T-cell (primary cell): ENCODE results near the gene KCTD16. TPM values are rescaled to one million over a fixed set of nuclear protein-coding genes. Genes with fewer than 3 reads are reported as not detected.

Source experiments
- ATAC-seq, 4 experiments: fragments of 200-7000 bp in 3 of 4; fragments of 150-1000 bp in 1 of 4; cut with Tn5 transposase; replicated peaks in 1 of 4; 1 replicate in 3 of 4; 2 replicates in 1 of 4; pipeline ENCODE4 v1.10.0; 2021; ENCODE audit warnings: moderate library complexity in 3 of 4, mild to moderate bottlenecking in 2 of 4, moderate number of reproducible peaks in 1 of 4
- CTCF ChIA-PET, 2 donors: fragments of 300-600 bp; sonication (Branson Sonifier 250); formaldehyde crosslinking; loops; one replicate each; lab custom pipeline; 2022; ENCODE audit warnings: antibody characterized with exemption in 2 of 2; lab: Charles Lee
- POLR2A ChIA-PET, 2 donors: fragments of 300-600 bp; sonication (Branson Sonifier 250); formaldehyde crosslinking; loops; one replicate each; lab custom pipeline; 2022; ENCODE audit warnings: antibody characterized with exemption in 2 of 2; lab: Charles Lee
- DNase-seq, 35 experiments: peaks; one replicate each; pipeline versions ENCODE4 v3.0.0 to v3.0.0-alpha.2; 2013 to 2023
- H3K27ac ChIP-seq: one replicate; pipeline ENCODE4 v1.5.1; 2013; ENCODE audit warnings: low read length
- H3K27me3 ChIP-seq, 2 experiments: replicated peaks in 1 of 2; 1 replicate in 1 of 2; 2 replicates in 1 of 2; pipeline versions ENCODE4 v1.6.1 to v1.7.0; 2013; ENCODE audit warnings: low read length in 1 of 2, mixed read lengths in 1 of 2; ENCODE audit not compliant: control insufficient read depth in 2 of 2, insufficient read depth in 2 of 2; ENCODE audit errors: extremely low read depth in 1 of 2
- H3K36me3 ChIP-seq, 2 donors: 1 replicate in 1 of 2; 2 replicates in 1 of 2; pipeline versions ENCODE4 v1.6.1 to v1.7.0; 2013; ENCODE audit warnings: low read length in 1 of 2; ENCODE audit not compliant: control insufficient read depth in 2 of 2, insufficient read depth in 1 of 2; ENCODE audit errors: extremely low read depth in 1 of 2
- H3K4me1 ChIP-seq, 2 experiments: 1 replicate in 1 of 2; 2 replicates in 1 of 2; pipeline versions ENCODE4 v1.6.1 to v1.7.0; 2013; ENCODE audit warnings: low read length in 2 of 2, mixed read lengths in 1 of 2; ENCODE audit not compliant: insufficient read depth in 2 of 2, control insufficient read depth in 1 of 2; ENCODE audit errors: extremely low read depth in 1 of 2
- H3K4me3 ChIP-seq, 2 donors: 1 replicate in 1 of 2; 2 replicates in 1 of 2; pipeline versions ENCODE4 v1.5.1 to v1.7.0; 2013; ENCODE audit warnings: mild to moderate bottlenecking in 2 of 2, low read length in 1 of 2, moderate library complexity in 1 of 2; ENCODE audit not compliant: control insufficient read depth in 1 of 2; ENCODE audit errors: extremely low read depth in 1 of 2
- H3K9me3 ChIP-seq: 2 replicates; pipeline ENCODE4 v1.7.0; 2013
- H3K27ac Mint-ChIP-seq, 2 donors: one replicate each; pipeline ENCODE4 v1.8.0; 2020 to 2021; ENCODE audit warnings: mild to moderate bottlenecking in 2 of 2, mixed read lengths in 2 of 2
- H3K27me3 Mint-ChIP-seq, 2 donors: one replicate each; pipeline ENCODE4 v1.8.0; 2021 to 2022; ENCODE audit warnings: mixed read lengths in 2 of 2
- H3K36me3 Mint-ChIP-seq: one replicate; pipeline ENCODE4 v1.8.0; 2021; ENCODE audit warnings: mixed read lengths
- H3K4me1 Mint-ChIP-seq, 3 donors: one replicate each; pipeline ENCODE4 v1.8.0; 2020 to 2022; ENCODE audit warnings: mixed read lengths in 3 of 3, mild to moderate bottlenecking in 1 of 3
- H3K4me3 Mint-ChIP-seq, 3 donors: one replicate each; pipeline ENCODE4 v1.8.0; 2020 to 2022; ENCODE audit warnings: mild to moderate bottlenecking in 3 of 3, mixed read lengths in 3 of 3, moderate library complexity in 3 of 3
- H3K9me3 Mint-ChIP-seq, 3 donors: one replicate each; pipeline ENCODE4 v1.8.0; 2020 to 2022; ENCODE audit warnings: mixed read lengths in 3 of 3
- WGBS: methylation state at CpG from one replicate; pipeline ENCODE4 v1.1.5; 2013; ENCODE audit warnings: missing lambda C conversion rate; ENCODE audit not compliant: insufficient coverage; 5-methylcytosine and 5-hydroxymethylcytosine counted together
- total RNA-seq, 35 experiments: library from RNA in 6 of 35; stranded (reverse) in 6 of 35; fragments of 120-200 nt in 1 of 35; gene quantifications; one replicate each; pipeline versions ENCODE4 v1.2.1 to v1.2.4 and lab custom pipeline; 2013 to 2026

KCTD16 gene
- total RNA-seq, 5 donors from 2014 or later (not counting 1 experiment from before 2014, with no cell fraction given) = 0.03 to 0.20 (median 0.10) TPM; not detected in 1

DNA sequence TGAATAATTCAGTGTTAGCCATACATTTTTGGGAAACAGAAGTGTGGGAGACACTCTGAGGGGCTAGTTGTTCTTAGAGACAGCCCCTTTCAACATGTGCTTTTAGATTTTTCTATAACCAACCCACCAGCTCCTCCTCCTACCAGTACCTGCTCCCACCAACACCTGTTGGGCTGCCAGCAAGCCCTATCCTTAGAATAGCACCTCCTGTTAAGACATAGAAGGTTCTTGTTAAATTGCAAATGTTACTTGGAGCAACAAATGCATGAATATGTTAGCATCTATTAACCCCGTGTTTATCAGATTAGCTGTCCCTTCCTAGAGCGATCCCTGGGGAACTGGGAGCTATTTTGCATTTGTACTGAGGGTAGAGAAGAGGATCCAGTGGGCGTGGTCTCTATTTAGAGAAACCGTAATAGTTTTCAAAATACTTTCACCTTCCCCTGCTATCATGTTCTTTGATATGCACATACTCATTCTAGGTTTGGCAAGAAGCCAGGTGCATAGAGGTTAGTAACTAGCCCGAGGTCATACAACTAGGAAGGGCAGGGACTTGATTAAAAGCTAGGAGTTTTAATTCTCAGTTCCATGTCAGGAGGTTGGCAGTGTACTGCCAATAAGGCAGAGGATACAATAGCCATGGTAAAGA, 334.4 kb downstream of the KCTD16 start:
- no peak overlapping the region for H3K27ac ChIP-seq
- WGBS = 30% methylated on average over 1 of the region's 5 CpGs
- H3K27ac Mint-ChIP-seq = no peak overlapping the region
- ChIA-PET CTCF (no interaction called here), POLR2A (no interaction called here)
- H3K9me3 Mint-ChIP-seq = peaks cover 2 to 9% (median 5%) of the 10 kb centered on the region in 3 donors
- H3K9me3 ChIP-seq = no peaks in the 10 kb centered on the region
- H3K4me1 ChIP-seq = no peaks in the 10 kb centered on the region
- H3K4me3 ChIP-seq = no peak overlapping the region
- H3K27me3 Mint-ChIP-seq = no peaks in the 10 kb centered on the region
- H3K4me1 Mint-ChIP-seq = no peaks in the 10 kb centered on the region
- no peaks in the 10 kb centered on the region for H3K36me3 ChIP-seq
- H3K27me3 ChIP-seq = no peaks in the 10 kb centered on the region
- H3K36me3 Mint-ChIP-seq = no peaks in the 10 kb centered on the region
- H3K4me3 Mint-ChIP-seq = no peak overlapping the region
- DNase-seq = no peak
- ATAC-seq = no peak

GRCh38 chr5:144510845-144511579, 340.3 kb downstream of the KCTD16 start:
- WGBS = 92% methylated on average over 9 of the region's 10 CpGs
- Mint-ChIP-seq H3K9me3 (peaks cover 10 to 24% (median 17%) of the 10 kb centered on the region in 3 donors), H3K4me1 (no peaks in the 10 kb centered on the region), H3K27ac (no peak overlapping the region), H3K27me3 (no peaks in the 10 kb centered on the region), H3K4me3 (no peak overlapping the region), H3K36me3 (no peaks in the 10 kb centered on the region)
- POLR2A ChIA-PET = interaction anchor here in 1 of 2 donors (0.5 kb wide), 1 partner anchor 254 kb away, joined by 5 read pairs; no protein-coding TSS in a partner anchor
- Histone ChIP-seq H3K4me1 (no peaks in the 10 kb centered on the region), H3K27ac (no peak overlapping the region), H3K27me3 (no peaks in the 10 kb centered on the region), H3K4me3 (no peak overlapping the region), H3K9me3 (no peaks in the 10 kb centered on the region), H3K36me3 (no peaks in the 10 kb centered on the region)
- CTCF ChIA-PET = no interaction called here
- ATAC-seq = no peak
- DNase-seq = no peak

DNA sequence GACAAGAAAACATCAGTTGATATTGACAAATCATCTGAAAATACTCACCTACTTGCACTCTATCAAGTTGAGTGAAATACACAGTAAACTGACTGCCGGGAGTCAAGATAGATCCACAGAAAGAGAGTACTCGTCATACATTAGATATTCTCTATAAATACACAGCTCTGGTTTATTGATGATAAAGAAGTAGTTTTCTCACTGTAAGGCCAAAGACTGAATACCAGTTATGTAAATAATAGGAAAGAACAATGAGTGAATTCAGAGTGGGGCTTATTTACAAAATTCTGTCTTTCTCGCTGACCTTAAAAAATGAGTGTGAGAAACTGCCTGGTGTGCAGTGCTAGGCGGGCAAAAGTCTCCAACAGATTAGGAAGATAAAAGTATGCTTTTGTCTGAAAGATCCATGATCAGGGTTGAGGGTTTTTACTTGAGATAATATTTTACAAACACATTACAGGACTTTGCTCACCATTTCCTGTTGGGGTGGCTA, 341.0 kb downstream of the KCTD16 start:
- no CpG with 5 or more reads among the region's 4 CpGs for WGBS
- POLR2A ChIA-PET = interaction anchor here in 1 of 2 donors (0.5 kb wide), 1 partner anchor 253 kb away, joined by 5 read pairs; no protein-coding TSS in a partner anchor

DNA sequence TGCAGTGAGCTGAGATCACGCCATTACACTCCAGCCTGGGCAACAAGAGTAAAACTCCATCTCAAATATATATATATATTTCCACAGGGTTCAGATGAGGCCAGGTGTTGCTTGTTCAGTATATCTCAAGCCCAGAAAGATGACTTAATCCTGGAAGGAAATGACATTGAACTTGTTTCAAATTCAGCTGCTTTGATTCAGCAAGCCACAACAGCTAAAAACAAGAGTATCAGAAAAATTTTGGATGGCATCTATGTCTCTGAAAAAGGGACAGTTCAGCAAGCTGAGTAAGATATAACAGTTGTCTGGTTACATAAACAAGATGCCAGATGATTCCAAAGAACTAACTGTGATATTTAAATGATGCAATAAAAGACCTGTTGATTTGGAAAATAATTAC, 352.0 kb downstream of the KCTD16 start:
- H3K27ac Mint-ChIP-seq = no peak overlapping the region
- ATAC-seq (no peak), DNase-seq (no peak)
- H3K27me3 ChIP-seq = no peaks in the 10 kb centered on the region
- no peak overlapping the region for H3K4me3 Mint-ChIP-seq
- H3K36me3 Mint-ChIP-seq = no peaks in the 10 kb centered on the region
- POLR2A ChIA-PET = no interaction called here
- H3K27me3 Mint-ChIP-seq = no peaks in the 10 kb centered on the region
- H3K4me1 ChIP-seq = no peaks in the 10 kb centered on the region
- no peaks in the 10 kb centered on the region for H3K4me1 Mint-ChIP-seq
- H3K36me3 ChIP-seq = no peaks in the 10 kb centered on the region
- H3K9me3 ChIP-seq = no peaks in the 10 kb centered on the region
- no peak overlapping the region for H3K27ac ChIP-seq
- H3K4me3 ChIP-seq = no peak overlapping the region
- whole genome bisulfite sequencing = no CpG with 5 or more reads among the region's 1 CpG
- CTCF ChIA-PET = no interaction called here
- H3K9me3 Mint-ChIP-seq = peaks cover 2 to 18% (median 2%) of the 10 kb centered on the region in 3 donors

More for the DNA sequence above, 341.0 kb downstream of the KCTD16 start:
- no peaks in the 10 kb centered on the region for H3K4me1 Mint-ChIP-seq
- Histone ChIP-seq H3K27me3 (no peaks in the 10 kb centered on the region), H3K9me3 (no peaks in the 10 kb centered on the region), H3K27ac (no peak overlapping the region), H3K4me1 (no peaks in the 10 kb centered on the region), H3K36me3 (no peaks in the 10 kb centered on the region), H3K4me3 (no peak overlapping the region)
- DNase-seq = no peak
- no peaks in the 10 kb centered on the region for H3K27me3 Mint-ChIP-seq
- no peak overlapping the region for H3K4me3 Mint-ChIP-seq
- no peaks in the 10 kb centered on the region for H3K36me3 Mint-ChIP-seq
- CTCF ChIA-PET = no interaction called here
- ATAC-seq = no peak
- H3K9me3 Mint-ChIP-seq = peaks cover 10 to 24% (median 16%) of the 10 kb centered on the region in 3 donors
- H3K27ac Mint-ChIP-seq = no peak overlapping the region

DNA sequence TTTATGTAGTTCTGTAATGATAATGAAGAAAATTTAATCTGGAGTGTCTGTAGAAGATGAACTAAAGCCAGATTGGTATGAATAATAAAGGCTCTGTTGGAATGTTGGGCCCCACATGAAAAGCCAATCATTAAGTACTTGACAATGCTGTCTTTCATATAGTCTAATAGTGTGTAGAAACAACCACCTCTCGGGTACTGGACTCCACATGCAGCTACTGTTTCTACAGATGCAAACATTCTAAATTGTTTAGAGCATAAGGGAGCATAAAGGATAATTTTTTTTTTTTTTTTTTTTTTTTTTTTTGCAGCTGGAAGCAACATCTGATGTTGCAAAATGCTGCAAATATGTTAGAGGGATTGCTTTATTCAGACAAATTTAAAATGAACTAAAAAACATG, 354.3 kb downstream of the KCTD16 start:
- H3K27ac Mint-ChIP-seq = no peak overlapping the region

GRCh38 chr5:144531188-144531587, 360.5 kb downstream of the KCTD16 start:
- Mint-ChIP-seq H3K4me3 (no peak overlapping the region), H3K36me3 (no peaks in the 10 kb centered on the region), H3K27ac (no peak overlapping the region), H3K27me3 (no peaks in the 10 kb centered on the region), H3K9me3 (peaks cover 5 to 29% (median 6%) of the 10 kb centered on the region in 3 donors), H3K4me1 (no peaks in the 10 kb centered on the region)
- ATAC-seq (no peak), DNase-seq (no peak)
- H3K27ac ChIP-seq = no peak overlapping the region
- CTCF ChIA-PET = no interaction called here
- H3K27me3 ChIP-seq = no peaks in the 10 kb centered on the region
- H3K36me3 ChIP-seq = no peaks in the 10 kb centered on the region
- WGBS = 78% methylated on average over 1 of the region's 1 CpG
- POLR2A ChIA-PET = no interaction called here
- no peaks in the 10 kb centered on the region for H3K9me3 ChIP-seq
- no peaks in the 10 kb centered on the region for H3K4me1 ChIP-seq
- H3K4me3 ChIP-seq = no peak overlapping the region

More for the DNA sequence above, 354.3 kb downstream of the KCTD16 start:
- Mint-ChIP-seq H3K36me3 (no peaks in the 10 kb centered on the region), H3K4me3 (no peak overlapping the region), H3K4me1 (no peaks in the 10 kb centered on the region), H3K9me3 (peaks cover 5 to 25% (median 5%) of the 10 kb centered on the region in 3 donors), H3K27me3 (no peaks in the 10 kb centered on the region)
- Histone ChIP-seq H3K36me3 (no peaks in the 10 kb centered on the region), H3K4me3 (no peak overlapping the region), H3K4me1 (no peaks in the 10 kb centered on the region), H3K27me3 (no peaks in the 10 kb centered on the region), H3K9me3 (no peaks in the 10 kb centered on the region), H3K27ac (no peak overlapping the region)
- ChIA-PET POLR2A (no interaction called here), CTCF (interaction anchor here in 1 of 2 donors (0.6 kb wide), 1 partner anchor 88 kb away, joined by 3 read pairs; no protein-coding TSS in a partner anchor)
- no peak for ATAC-seq
- no peak for DNase-seq
- WGBS = no CpG with 5 or more reads among the region's 1 CpG
